HEK293 (cell line): Measurements from ENCODE around the gene C17orf67.

Source experiments
- CTCF ChIA-PET: fragments of 350-600 bp; formaldehyde crosslinking; extraction: SDS; loops from one replicate; lab custom pipeline; 2021; ENCODE audit warnings: antibody characterized with exemption; lab: Yijun Ruan, JAX
- POLR2A ChIA-PET: fragments of 300-600 bp; formaldehyde crosslinking; extraction: SDS; loops from one replicate; lab custom pipeline; 2020; ENCODE audit warnings: antibody characterized with exemption, inconsistent platforms; lab: Yijun Ruan, JAX
- H3K27ac ChIP-seq: fragments of 200-500 bp; sonication (Bioruptor generic); 2 replicates; pipeline ENCODE4 v1.5.1; 2014; ENCODE audit warnings: low read depth, low read length, control low read depth, inconsistent platforms; ENCODE audit errors: extremely low read depth
- H3K36me3 ChIP-seq, 2 experiments: fragments of 200-500 bp in 1 of 2; sonication (Bioruptor generic) in 1 of 2; 1 replicate in 1 of 2; 2 replicates in 1 of 2; pipeline ENCODE4 v1.5.1; 2014 to 2017; ENCODE audit warnings: inconsistent platforms in 2 of 2, low read length in 2 of 2; ENCODE audit not compliant: control insufficient read depth in 2 of 2, insufficient read depth in 1 of 2
- H3K4me1 ChIP-seq: fragments of 200-500 bp; sonication (Bioruptor generic); 2 replicates; pipeline ENCODE4 v1.5.1; 2014; ENCODE audit warnings: mild to moderate bottlenecking, low read length, inconsistent platforms; ENCODE audit not compliant: control insufficient read depth, insufficient read depth
- H3K4me3 ChIP-seq: 2 replicates; pipeline ENCODE4 v1.5.1; 2011; ENCODE audit warnings: low read depth, mild to moderate bottlenecking, control low read depth, low read length, moderate library complexity
- H3K9me3 ChIP-seq: fragments of 200-500 bp; sonication (Bioruptor generic); 2 replicates; pipeline ENCODE4 v1.5.1; 2014; ENCODE audit warnings: low read depth, low read length, inconsistent platforms; ENCODE audit not compliant: control insufficient read depth, insufficient read depth
- AEBP2 ChIP-seq: fragments of 450-650 bp; formaldehyde crosslinking; IDR thresholded peaks from 2 replicates; pipeline ENCODE4 v1.5.1; 2016; ENCODE audit warnings: missing biosample characterization, missing genetic modification characterization, borderline replicate concordance
- GLIS2 ChIP-seq: fragments of 450-650 bp; formaldehyde crosslinking; IDR thresholded peaks from 2 replicates; pipeline ENCODE4 v1.5.1; 2016; ENCODE audit warnings: missing biosample characterization, missing genetic modification characterization
- PRDM1 ChIP-seq: fragments of 450-650 bp; formaldehyde crosslinking; IDR thresholded peaks from 2 replicates; pipeline ENCODE4; 2016; ENCODE audit warnings: missing biosample characterization, missing genetic modification characterization
- PRDM2 ChIP-seq: fragments of 450-650 bp; formaldehyde crosslinking; IDR thresholded peaks from 2 replicates; pipeline ENCODE4 v1.5.1; 2016; ENCODE audit warnings: missing biosample characterization, missing genetic modification characterization, borderline replicate concordance
- YY2 ChIP-seq: fragments of 450-650 bp; formaldehyde crosslinking; IDR thresholded peaks from 2 replicates; pipeline ENCODE4 v1.5.1; 2016; ENCODE audit warnings: missing biosample characterization, missing genetic modification characterization
- ZBTB26 ChIP-seq: fragments of 450-650 bp; formaldehyde crosslinking; optimal IDR thresholded peaks from 2 replicates; pipeline ENCODE3; 2016; ENCODE audit warnings: missing biosample characterization, mild to moderate bottlenecking, missing genetic modification characterization
- ZIC2 ChIP-seq: fragments of 450-650 bp; formaldehyde crosslinking; IDR thresholded peaks from 2 replicates; pipeline ENCODE4 v1.5.1; 2016; ENCODE audit warnings: missing biosample characterization, missing genetic modification characterization
- ZNF175 ChIP-seq: fragments of 450-650 bp; formaldehyde crosslinking; IDR thresholded peaks from 2 replicates; pipeline ENCODE4 v1.5.1; 2016; ENCODE audit warnings: missing biosample characterization, missing genetic modification characterization
- ZNF266 ChIP-seq: fragments of 450-650 bp; formaldehyde crosslinking; IDR thresholded peaks from 2 replicates; pipeline ENCODE4 v1.5.1; 2016; ENCODE audit warnings: missing biosample characterization, missing genetic modification characterization, low read depth
- ZNF341 ChIP-seq: fragments of 450-650 bp; formaldehyde crosslinking; IDR thresholded peaks from 2 replicates; pipeline ENCODE4; 2016; ENCODE audit warnings: low read depth, missing biosample characterization, missing genetic modification characterization
- ZNF664 ChIP-seq: fragments of 450-650 bp; formaldehyde crosslinking; IDR thresholded peaks from 2 replicates; pipeline ENCODE4 v1.5.1; 2016; ENCODE audit warnings: missing biosample characterization, missing genetic modification characterization
- ZNF707 ChIP-seq: fragments of 450-650 bp; formaldehyde crosslinking; IDR thresholded peaks from 2 replicates; pipeline ENCODE4 v1.5.1; 2016; ENCODE audit warnings: missing biosample characterization, missing genetic modification characterization
- ZNF768 ChIP-seq: fragments of 450-650 bp; formaldehyde crosslinking; IDR thresholded peaks from 2 replicates; pipeline ENCODE4 v1.5.1; 2018; ENCODE audit warnings: missing biosample characterization, mild to moderate bottlenecking, missing genetic modification characterization
- TF ChIP-seq, protein P1 (sequence below): fragments of 450-650 bp; formaldehyde crosslinking; IDR thresholded peaks from 2 replicates; pipeline ENCODE4 v1.5.1; 2017; ENCODE audit warnings: missing biosample characterization, missing genetic modification characterization
- TF ChIP-seq, protein P2 (sequence below): fragments of 450-650 bp; formaldehyde crosslinking; IDR thresholded peaks from 2 replicates; pipeline ENCODE4 v1.5.1; 2016; ENCODE audit warnings: missing biosample characterization, missing genetic modification characterization

The C17orf67 gene

GRCh38 chr17:56833057-56833808, 487 bp downstream of the C17orf67 start (continued):
- TF ChIP-seq ZNF266 (tag by site-specific recombination) (no peak), ZNF707 (tag by site-specific recombination) (no peak), ZBTB26 (tag by site-specific recombination) (peak; percentile 91), YY2 (tag by site-specific recombination) (no peak), ZNF768 (peak; percentile 86), AEBP2 (tag by site-specific recombination) (no peak)
- TF ChIP-seq, protein P1, sequence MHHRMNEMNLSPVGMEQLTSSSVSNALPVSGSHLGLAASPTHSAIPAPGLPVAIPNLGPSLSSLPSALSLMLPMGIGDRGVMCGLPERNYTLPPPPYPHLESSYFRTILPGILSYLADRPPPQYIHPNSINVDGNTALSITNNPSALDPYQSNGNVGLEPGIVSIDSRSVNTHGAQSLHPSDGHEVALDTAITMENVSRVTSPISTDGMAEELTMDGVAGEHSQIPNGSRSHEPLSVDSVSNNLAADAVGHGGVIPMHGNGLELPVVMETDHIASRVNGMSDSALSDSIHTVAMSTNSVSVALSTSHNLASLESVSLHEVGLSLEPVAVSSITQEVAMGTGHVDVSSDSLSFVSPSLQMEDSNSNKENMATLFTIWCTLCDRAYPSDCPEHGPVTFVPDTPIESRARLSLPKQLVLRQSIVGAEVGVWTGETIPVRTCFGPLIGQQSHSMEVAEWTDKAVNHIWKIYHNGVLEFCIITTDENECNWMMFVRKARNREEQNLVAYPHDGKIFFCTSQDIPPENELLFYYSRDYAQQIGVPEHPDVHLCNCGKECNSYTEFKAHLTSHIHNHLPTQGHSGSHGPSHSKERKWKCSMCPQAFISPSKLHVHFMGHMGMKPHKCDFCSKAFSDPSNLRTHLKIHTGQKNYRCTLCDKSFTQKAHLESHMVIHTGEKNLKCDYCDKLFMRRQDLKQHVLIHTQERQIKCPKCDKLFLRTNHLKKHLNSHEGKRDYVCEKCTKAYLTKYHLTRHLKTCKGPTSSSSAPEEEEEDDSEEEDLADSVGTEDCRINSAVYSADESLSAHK = 0 out of 2 replicates have a peak, but pooled peaks have one; percentile 13

- TF ChIP-seq PRDM2 (no peak), ZNF341 (tag by site-specific recombination) (peak; percentile 47; the same call in 1 of the 2 replicates), ZNF664 (0 out of 2 replicates have a peak, but pooled peaks have one; percentile 36), ZIC2 (tag by site-specific recombination) (no peak), ZNF175 (no peak), GLIS2 (tag by site-specific recombination) (no peak), PRDM1 (peak; percentile 81; the same call in 1 of the 2 replicates)
- TF ChIP-seq, protein P2, sequence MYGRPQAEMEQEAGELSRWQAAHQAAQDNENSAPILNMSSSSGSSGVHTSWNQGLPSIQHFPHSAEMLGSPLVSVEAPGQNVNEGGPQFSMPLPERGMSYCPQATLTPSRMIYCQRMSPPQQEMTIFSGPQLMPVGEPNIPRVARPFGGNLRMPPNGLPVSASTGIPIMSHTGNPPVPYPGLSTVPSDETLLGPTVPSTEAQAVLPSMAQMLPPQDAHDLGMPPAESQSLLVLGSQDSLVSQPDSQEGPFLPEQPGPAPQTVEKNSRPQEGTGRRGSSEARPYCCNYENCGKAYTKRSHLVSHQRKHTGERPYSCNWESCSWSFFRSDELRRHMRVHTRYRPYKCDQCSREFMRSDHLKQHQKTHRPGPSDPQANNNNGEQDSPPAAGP = peak; percentile 17; the same call in 1 of the 2 replicates
- POLR2A ChIA-PET = interaction anchor here (1.2 kb wide), 1 partner anchor 82 kb away, joined by 4 read pairs; the partner anchor contains the start of gene TRIM25
- H3K27ac ChIP-seq = no peak overlapping the region
- H3K9me3 ChIP-seq = no peaks in the 10 kb centered on the region
- H3K4me1 ChIP-seq = peaks cover 23% of the 10 kb centered on the region
- H3K4me3 ChIP-seq = no peak overlapping the region; the same call in 1 of the 2 replicates
- peaks cover 11 to 24% of the 10 kb centered on the region in 2 experiments; a peak in 2 of 3 replicates for H3K36me3 ChIP-seq
- CTCF ChIA-PET = interaction anchor here (1.5 kb wide), 1 partner anchor 13 kb away, joined by 8 read pairs; no protein-coding TSS in a partner anchor
These were observed 1.3 kb downstream of the C17orf67 start for GRCh38 chr17:56832446-56832845.
